Measurements from ENCODE around the gene MEX3B. TPM values are rescaled to one million over a fixed set of nuclear protein-coding genes. Genes with fewer than 3 reads are reported as not detected.

Gene MEX3B
- total RNA-seq: 0.34 and 2.3 TPM in 2 replicates

DNA sequence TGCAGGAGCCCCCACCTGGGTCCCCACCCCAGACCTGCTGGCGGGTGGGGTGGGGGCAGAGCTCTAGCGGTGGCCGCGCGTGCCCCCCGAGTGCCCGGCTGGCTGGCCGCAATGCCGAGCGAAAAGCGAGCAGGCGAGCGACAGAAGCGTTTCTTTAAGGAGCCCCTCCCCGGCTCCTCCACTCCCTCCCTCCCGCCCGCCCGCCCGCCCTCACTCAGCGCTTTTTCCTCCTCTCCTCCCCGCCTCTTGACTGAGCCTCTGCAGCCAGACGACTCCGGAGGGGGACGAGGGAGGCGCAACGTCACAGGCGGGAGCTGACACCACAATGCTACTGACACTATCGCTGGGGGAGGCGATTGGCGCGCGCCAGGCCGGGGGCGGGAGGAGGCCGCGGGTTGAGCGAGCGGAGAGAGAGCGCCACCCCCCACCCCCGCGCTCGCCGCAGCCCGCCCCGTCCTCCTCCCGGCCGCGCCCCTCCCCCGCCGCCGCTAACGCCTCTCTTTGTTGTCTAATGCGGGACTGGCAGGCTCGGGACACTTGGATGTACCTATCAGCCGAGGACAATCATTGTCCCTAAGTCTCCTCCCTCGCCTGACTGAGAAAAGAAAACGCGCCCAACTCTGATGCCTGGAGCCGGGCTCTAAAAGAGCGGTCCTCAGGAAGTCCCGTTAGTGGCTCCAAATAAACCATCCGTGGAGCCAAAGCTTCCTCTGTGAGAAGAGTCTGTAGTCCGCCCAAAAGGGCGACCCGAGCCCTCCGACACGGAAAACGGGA lies at the start of gene MEX3B:
TSS of gene MEX3B (minus strand) at position 127 of the 774 bp plus-strand sequence. CDS start 313 bp downstream, outside the sequence.

Other genes with a start within 250 kb of the MEX3B start
- 29.4 and 32.2 TPM in 2 replicates for gene EFL1, start 216.7 kb upstream of the MEX3B start, total RNA-seq
- 0.68 and 3.1 TPM in 2 replicates for gene SAXO2, start 216.8 kb upstream of the MEX3B start, total RNA-seq

Measured in nasal cavity respiratory epithelium epithelial cell of viscerocranial mucosa (primary cell).